Activated T-helper 1 cell treated with Interleukin-2 at 50 U/mL for 16 hours (primary cell): ENCODE results near the gene AUH.

ENCODE experiments used
- DNase-seq: peaks from one replicate; pipeline ENCODE4 v3.0.0-alpha.2; 2020; ENCODE audit warnings: low read depth

AUH gene

DNA sequence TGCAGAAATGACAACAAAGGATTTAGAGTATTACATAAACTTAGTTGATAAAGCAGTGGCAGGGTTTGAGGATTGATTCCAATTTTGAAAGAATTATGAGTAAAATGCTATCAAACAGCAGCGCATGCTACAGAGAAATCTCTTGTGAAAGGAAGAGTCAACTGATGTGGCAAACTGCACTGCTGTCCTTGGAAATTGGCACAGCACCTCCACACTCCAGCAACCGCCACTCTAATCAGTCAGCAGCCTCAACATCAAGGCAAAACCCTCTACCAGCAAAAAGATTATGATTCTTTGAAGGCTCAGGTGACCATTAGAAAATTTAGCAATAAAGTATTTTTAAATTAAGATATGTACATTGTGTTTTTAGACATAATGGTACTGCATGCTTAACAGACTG, 66.4 kb downstream of the AUH start:
- DNase-seq = no peak

DNA sequence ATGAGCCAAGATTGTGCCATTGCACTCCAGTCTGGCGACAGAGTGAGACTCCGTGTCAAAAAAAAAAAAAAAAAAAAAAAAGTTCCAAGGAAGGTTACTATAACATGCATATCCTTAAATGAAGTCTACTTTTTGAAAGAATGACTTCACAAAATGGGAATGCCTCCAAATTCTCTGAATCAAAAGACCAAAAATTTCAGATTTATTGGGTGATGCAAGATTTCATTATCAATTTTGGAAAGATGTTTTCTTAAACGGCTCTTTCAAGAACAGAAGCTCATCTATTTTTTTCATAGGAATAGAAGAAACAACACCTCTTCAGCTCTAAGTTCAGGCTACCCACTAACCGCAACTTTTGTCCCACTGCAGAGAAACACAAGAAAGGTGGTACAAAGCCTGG, 69.9 kb downstream of the AUH start:
- DNase-seq = no peak

GRCh38 chr9:91289244-91289643, 72.5 kb downstream of the AUH start:
- no peak for DNase-seq

- DNase-seq = no peak
Observed at GRCh38 chr9:91285729-91286353, 75.9 kb downstream of the AUH start.

- DNase-seq = no peak
Observed at GRCh38 chr9:91282292-91282691, 79.4 kb downstream of the AUH start.

DNA sequence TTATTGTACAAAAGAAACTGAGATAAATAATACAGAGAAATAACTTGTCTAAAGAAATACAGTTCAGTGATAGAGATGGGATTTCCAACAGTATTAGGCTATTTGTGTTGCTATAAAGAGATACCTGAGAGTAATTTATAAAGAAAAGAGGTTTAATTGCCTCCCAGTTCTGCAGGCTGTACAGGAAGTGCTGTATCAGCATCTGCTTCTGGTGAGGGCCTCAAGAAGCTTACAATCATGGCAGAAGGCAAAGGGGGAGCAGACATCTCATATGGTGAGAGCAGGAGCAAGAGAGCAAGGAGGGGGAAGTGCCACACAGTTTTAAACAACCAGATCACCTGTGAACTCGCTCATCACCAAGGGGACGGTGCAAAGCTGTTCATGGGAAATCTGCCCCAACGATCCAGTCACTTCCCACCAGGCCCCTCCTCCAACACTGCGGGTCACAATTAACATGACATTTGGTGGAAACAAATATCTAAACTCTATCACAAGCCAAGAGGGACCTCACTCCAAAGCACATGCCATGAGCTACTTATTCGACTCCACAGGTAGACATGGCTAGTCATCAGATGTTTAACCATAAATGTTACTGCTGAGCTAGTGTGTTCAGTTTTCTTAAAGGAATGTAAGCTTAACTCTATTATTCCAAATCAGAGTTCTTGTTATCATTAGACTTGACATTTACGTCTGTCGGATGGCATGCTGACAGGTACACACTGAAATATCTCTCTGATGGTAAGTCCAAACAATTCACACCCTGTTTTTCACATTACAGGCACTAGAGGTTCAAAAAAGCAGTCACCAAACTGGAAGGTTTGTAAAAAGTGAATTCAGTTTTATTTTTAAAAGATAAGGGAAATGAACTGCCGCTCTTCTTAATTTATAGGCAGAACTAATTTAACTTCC, 82.2 kb downstream of the AUH start:
- no peak for DNase-seq

- DNase-seq = no peak
Observed at GRCh38 chr9:91276513-91276912, 85.2 kb downstream of the AUH start.

- DNase-seq = no peak
Observed at GRCh38 chr9:91275655-91276054, 86.1 kb downstream of the AUH start.

- DNase-seq = no peak
Observed at GRCh38 chr9:91274949-91275492, 86.7 kb downstream of the AUH start.

DNA sequence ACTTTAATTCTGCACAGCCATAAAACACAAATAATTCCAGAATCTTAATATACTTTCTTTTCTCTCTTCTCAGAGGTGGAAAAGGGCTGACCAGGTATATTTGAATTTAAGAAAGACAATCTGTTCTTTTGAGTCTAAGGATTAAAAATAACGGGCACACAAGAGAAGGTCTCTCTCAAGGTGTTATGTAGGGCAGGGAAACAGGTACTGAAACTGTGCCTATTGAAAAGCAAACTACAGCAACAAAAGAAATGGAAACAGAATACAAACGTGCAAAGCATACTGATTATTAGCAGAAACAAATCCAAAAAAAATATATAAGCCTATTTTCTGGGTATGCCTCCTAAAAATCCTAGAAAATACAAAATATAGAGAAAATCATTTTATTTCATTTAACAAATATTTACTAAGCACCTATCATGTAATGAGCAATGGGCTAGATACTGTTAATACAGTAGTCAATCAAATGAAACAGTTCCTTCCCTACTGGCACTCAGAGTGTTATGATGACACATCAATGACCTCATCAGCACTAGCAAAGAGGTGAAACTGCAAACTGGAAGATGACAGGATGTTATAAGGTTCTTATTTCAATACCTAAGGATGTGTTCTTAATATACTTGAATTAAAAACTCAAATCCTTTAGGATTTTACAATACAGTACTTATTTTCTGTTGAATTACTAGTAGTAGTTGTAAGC, 87.7 kb downstream of the AUH start:
- DNase-seq = no peak

- DNase-seq = no peak
Observed at GRCh38 chr9:91271156-91271555, 90.6 kb downstream of the AUH start.

DNA sequence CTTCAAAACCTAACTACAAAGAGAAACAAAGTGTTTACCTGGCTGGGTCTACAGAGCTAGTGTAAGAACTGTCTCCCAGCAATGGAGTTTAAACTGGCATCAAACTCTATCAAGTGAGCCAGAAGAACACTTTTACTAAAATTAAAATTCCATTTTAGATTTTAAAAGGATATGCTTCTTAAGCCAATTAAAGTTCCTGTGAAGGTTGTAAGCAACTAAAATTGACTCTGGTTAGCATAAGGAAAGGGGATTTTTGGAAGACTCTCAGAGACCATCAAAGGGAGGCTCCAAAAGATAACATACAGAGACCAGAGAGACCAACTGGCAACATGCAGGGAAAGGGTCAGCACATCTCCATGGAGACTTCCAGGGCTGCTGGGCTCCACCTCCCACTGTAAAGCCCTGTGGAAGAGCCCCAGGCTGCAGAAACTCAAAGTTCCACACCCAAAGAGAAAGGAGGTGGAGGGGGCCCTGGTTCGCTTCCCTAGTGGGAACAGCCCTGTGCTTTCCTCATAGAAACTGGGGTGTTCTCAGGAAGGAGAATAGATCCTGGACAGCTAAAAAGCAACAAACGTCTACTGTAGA, 91.7 kb downstream of the AUH start:
- DNase-seq = no peak

- DNase-seq = no peak
Observed at GRCh38 chr9:91266448-91266847, 95.3 kb downstream of the AUH start.

- DNase-seq = no peak
Observed at GRCh38 chr9:91265514-91265913, 96.2 kb downstream of the AUH start.

DNA sequence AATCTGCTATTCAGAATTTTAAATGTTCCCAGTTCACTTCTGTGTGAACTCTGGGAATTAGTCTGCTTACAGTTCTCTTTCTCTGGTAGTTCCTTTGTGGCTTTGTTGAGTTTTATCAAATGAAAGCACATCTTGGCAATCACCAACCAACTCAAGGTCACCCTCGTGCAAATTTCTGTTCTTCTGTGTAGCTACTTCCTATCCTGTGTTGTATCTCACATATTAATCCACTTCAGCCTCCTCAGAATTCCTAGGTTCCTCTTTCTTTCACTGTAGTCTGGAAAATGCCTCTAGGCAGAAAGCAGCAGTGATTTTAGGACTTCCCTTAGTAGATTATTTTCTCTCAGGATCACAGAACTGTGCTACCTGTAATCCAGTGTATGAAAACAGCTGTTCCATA, 100.3 kb downstream of the AUH start:
- no peak for DNase-seq

DNA sequence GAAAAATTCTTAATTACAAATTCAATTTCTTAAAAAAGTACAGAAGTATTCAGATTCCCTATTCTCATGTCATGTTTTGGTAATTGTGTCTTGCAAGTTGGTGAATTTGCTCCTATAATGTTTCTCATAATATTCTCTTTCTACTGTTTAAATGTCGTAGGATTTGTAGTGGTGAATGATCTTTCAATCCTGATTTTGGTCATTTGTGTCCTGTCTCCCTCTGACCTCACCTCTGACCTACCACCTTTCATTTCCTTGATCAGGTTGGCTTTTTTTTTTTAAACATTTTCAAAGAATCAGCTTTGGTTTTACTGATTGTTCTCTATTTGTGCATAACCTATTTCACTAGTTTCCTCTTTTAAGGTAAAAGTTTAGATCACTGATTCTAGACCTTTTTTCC, 102.6 kb downstream of the AUH start:
- DNase-seq = no peak

DNA sequence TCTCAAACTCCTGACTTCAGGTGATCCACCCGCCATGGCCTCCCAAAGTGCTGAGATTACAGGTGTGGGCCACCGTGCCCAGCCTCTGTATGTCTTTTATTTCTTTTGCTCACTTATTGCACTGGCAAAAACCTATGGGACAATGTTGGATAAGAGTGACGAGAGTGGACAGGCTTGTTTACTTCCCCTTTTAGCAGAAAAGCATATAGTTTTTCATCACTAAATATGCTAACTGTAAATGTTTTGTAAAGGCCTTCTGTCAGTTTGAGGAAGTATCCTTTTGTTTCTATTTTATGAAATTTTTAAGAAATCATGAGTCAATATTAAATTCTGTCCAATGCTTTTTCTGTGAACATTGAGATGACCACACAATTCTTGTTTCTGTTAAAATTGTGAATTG, 103.3 kb downstream of the AUH start:
- no peak for DNase-seq

DNA sequence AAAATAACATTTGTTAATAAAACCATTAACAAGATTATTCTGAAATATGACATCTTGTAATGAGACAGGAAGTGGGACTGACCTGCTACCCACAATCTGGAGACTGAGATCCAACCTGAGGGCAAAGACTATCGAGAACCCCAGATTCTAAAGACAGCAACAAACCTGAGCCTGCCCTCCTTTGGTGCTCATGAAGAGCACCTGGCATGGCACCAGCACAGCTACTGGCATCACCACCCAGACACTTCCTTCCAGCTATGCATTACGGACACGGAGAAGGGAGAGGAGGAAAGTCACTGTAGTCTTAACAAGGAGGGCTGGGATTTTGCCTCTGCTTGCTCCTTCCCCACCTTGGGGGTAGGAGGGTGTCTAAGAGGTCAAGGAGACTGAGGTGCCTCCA, 105.5 kb downstream of the AUH start:
- no peak for DNase-seq

GRCh38 chr9:91255327-91255726, 106.4 kb downstream of the AUH start:
- no peak for DNase-seq

DNA sequence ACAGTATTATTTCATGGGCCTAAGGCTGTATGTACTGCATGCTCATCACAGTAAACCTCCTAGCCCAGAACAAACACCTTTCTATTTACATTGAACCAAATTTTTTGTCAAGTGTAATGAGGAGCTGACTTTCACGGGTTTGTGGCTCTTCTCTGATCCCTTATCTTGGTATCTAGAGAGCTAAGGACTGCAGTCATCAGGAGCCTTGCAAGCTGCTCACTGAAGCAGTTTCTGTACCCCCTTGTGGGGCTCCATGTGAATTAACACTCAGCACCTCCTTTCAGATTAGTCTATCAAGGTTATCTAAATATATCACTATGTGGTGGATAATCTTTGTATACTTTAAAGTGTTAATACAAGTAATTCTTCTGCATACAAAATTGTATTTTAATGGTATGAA, 108.2 kb downstream of the AUH start:
- DNase-seq = no peak

DNA sequence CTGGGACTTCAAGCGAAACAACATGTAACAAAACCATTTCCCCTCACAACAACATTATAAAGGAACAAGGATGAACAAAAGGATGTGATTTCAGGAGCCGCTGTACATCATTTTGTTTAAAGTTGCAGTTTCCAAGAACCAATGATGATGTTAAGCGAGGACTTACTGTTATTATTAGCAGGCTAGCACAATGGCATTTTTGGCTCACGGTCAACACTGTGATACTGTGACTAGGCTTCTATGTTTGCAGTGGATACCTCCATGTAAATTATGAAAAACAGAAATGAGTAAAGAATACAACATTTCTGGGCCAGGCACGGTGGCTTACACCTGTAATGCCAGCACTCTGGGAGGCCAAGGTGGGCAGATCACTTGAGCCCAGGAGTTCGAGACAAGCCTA, 113.0 kb downstream of the AUH start:
- DNase-seq = no peak

DNA sequence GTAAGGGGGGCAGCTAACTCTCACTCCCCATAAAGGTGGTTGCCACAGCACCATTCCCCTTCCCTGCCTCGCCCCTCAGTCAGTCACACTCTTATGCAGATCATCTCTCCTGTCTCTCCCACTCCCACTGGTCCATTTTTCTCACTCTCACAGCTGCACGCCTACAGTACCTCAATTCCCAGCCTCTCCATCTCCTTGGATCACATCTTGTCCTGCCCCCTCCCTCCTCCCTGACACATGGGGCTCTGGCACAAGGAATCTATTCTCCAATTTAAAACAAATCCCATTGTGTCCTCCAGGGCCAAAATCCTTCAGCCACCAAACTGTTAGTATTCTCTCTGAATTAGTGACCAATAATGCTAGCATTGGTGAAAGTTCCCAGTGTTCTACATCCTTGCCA, 114.4 kb downstream of the AUH start:
- no peak for DNase-seq
